HFF-Myc (cell line): ENCODE data around the gene DEPDC5.
A peak's percentile ranks its signal among the peaks of the same experiment; 100 is the strongest.

Experiments
- DNase-seq: peaks from one replicate; pipeline ENCODE4 v3.0.0-alpha.2; 2011; ENCODE audit warnings: low read depth; ENCODE audit errors: extremely low read depth
- H3K4me3 ChIP-seq: replicated peaks from 2 replicates; pipeline ENCODE4 v1.5.1; 2011; ENCODE audit warnings: low read depth, mild to moderate bottlenecking, control low read depth, low read length
- CTCF ChIP-seq: IDR thresholded peaks from 2 replicates; pipeline ENCODE4 v1.5.1; 2012; ENCODE audit warnings: mild to moderate bottlenecking, low read depth, low read length, control low read depth; ENCODE audit errors: missing control alignments

DEPDC5 gene

DNA sequence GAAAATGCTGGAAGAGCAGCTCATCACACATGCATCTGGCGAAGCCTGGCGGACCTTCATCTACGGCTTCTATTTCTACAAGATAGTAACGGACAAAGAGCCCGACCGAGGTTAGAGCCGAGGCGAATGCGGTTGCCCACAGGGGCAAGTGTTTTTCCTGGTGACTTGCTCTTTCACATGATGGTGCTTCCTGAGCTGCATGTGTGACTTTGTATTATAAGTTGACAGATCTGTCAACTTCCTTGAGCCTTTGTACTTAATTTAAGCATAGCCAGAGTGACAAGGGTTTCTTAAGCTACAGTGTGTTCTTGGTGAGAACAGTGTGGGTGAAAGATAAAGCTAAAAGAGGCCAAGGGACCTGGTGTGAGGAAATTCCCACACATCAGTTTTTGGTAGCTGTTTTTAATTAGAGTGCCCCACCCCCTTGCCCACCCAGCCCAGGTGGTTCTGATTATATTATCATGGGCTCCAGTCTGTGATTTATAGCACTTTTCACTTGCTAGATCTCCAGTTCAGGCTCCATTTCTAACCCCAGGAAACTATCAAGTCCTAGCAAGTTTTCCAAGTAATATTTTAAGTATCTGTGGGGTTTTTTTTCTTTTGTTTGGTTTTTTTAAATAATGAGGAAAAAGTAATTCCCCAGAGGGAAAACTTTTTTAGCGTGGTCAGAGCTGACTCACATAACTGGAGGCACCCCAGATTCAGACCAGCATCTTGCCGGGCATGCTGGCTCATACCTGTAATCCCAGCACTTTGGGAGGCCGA is 122.5 kb downstream of the DEPDC5 start:
- TF ChIP-seq CTCF: no peak
- peak; percentile 67 for DNase-seq
- no peak overlapping the region for H3K4me3 ChIP-seq

GRCh38 chr22:31879585-31879984 is 125.8 kb downstream of the DEPDC5 start:
- no peak overlapping the region for H3K4me3 ChIP-seq
- DNase-seq: no peak
- no peak for TF ChIP-seq CTCF

GRCh38 chr22:31881200-31881599 is 127.4 kb downstream of the DEPDC5 start:
- TF ChIP-seq CTCF: no peak
- DNase-seq: no peak
- no peak overlapping the region for H3K4me3 ChIP-seq

DNA sequence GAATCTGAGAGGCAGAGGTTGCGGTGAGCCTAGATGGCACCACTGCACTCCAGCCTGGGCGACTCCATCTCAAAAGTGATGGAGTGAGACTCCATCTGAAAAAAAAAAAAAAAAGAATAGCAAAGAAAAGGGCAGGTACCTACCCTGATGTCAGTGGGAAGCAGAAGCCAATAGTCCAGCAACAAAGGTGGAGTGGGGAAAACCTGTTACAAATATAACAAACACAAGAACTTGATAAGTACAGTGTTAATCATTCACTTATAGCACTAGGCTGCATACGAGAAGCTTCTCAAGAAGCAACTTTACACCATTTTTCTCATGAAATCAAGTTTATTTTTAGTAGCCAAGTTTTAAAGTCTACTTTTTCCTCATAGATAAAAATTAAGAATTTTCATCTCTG is 128.0 kb downstream of the DEPDC5 start:
- no peak for DNase-seq
- TF ChIP-seq CTCF: no peak
- H3K4me3 ChIP-seq: no peak overlapping the region

DNA sequence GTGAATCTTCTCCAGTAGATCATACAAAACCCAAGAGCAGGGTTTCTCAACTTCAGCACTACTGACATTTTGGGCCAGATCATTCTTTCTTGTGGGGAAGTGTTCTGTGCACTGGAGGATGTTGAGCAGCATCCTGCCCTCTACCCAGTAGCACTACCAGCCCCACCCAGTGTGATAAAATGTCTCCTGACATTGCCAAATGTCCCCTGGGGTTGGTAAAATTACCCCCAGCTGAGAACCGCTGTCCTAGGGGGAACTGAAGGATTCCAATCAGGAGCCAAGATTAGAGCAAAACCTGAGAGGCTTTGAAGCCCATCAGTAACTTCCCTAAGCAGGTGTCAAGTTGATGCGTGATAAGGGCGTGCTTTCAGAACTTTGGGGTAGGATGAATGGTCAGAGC is 129.2 kb downstream of the DEPDC5 start:
- TF ChIP-seq CTCF: no peak
- DNase-seq: no peak
- H3K4me3 ChIP-seq: no peak overlapping the region

GRCh38 chr22:31883989-31884388 is 130.2 kb downstream of the DEPDC5 start:
- TF ChIP-seq CTCF: no peak
- no peak for DNase-seq
- no peak overlapping the region for H3K4me3 ChIP-seq
